Mesodermal cell (in vitro differentiated cells): Measurements from ENCODE around the gene TMEM163.

ENCODE experiments used
- H3K27ac ChIP-seq: 2 replicates; pipeline ENCODE4 v1.7.0; 2013; ENCODE audit warnings: mild to moderate bottlenecking, low read depth, low read length, moderate library complexity; ENCODE audit not compliant: severe bottlenecking
- H3K36me3 ChIP-seq: 2 replicates; pipeline ENCODE4 v1.7.1; 2013; ENCODE audit warnings: mild to moderate bottlenecking, low read length, moderate library complexity; ENCODE audit not compliant: control insufficient read depth, insufficient read depth
- H3K4me1 ChIP-seq: one replicate; pipeline ENCODE4 v1.7.1; 2013; ENCODE audit warnings: mild to moderate bottlenecking, low read length; ENCODE audit not compliant: insufficient read depth, control insufficient read depth, poor library complexity, severe bottlenecking
- H3K4me3 ChIP-seq: 2 replicates; pipeline ENCODE4 v1.7.0; 2013; ENCODE audit warnings: low read length, control low read depth, mild to moderate bottlenecking; ENCODE audit not compliant: insufficient read depth, poor library complexity, severe bottlenecking; ENCODE audit errors: extremely low read depth
- H3K9me3 ChIP-seq: 2 replicates; pipeline ENCODE4 v1.7.1; 2013; ENCODE audit warnings: mild to moderate bottlenecking, low read length, moderate library complexity; ENCODE audit not compliant: control insufficient read depth
- WGBS, 2 experiments: methylation state at CpG; one replicate each; pipeline ENCODE4 v1.1.5; 2013; ENCODE audit warnings: missing lambda C conversion rate in 2 of 2; ENCODE audit not compliant: insufficient coverage in 2 of 2; 5-methylcytosine and 5-hydroxymethylcytosine counted together

The TMEM163 gene

GRCh38 chr2:134466141-134466540, 252.7 kb downstream of the TMEM163 start:
- WGBS, 2 experiments = 70 to 83% methylated on average over 2 to 3 of the region's 3 CpGs

DNA sequence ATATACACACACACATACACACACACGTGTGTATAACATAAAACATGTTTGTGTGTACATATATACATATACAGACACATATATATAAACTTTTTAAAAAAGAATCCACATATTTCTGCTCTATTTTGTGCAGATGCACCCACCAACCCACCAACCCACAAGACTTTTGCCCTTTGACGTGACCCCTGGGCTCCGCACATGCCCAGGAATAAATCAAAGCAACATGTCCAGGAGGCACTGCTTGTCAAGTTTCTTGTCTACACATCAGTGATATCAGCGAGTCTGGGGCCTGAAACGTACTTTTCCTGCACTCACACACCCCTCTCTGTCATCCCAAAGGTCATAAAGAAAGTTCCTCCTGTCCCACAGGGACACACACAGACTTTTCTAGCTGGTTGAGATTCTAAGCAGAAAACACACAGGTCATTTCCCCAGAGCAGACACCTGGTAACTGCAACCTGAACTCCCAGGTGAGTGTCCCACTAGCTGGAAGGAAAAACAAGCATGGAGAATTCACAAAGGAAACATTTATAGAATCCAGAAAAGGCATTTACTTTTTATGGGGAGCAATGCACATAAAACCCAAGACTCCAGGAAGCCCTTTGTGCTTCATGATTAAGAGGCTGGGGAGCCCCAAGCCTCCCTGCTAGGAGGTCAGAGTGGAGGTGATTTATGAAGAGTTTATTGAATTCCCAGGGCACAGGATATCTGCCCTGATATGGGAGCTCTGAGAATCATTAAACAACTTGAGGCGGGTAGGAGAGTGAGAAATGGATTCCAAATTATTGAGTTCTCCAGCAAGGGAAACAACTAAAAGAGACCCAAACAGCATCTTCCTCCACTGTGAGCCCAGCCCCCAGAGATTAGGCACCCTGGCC, 253.3 kb downstream of the TMEM163 start:
- 87 to 88% methylated on average over 4 to 5 of the region's 6 CpGs for WGBS, 2 experiments
- H3K4me1 ChIP-seq = no peaks in the 10 kb centered on the region
- H3K4me3 ChIP-seq = no peak overlapping the region
- H3K36me3 ChIP-seq = no peaks in the 10 kb centered on the region
- no peak overlapping the region for H3K27ac ChIP-seq
- no peaks in the 10 kb centered on the region for H3K9me3 ChIP-seq

More at GRCh38 chr2:134466141-134466540, 252.7 kb downstream of the TMEM163 start:
- Histone ChIP-seq H3K4me3 (no peak overlapping the region), H3K36me3 (no peaks in the 10 kb centered on the region), H3K9me3 (no peaks in the 10 kb centered on the region), H3K27ac (no peak overlapping the region), H3K4me1 (no peaks in the 10 kb centered on the region)

- 83 to 94% methylated on average over 7 of the region's 7 CpGs for WGBS, 2 experiments
- H3K27ac ChIP-seq = no peak overlapping the region
- no peak overlapping the region for H3K4me3 ChIP-seq
- H3K4me1 ChIP-seq = no peaks in the 10 kb centered on the region
- no peaks in the 10 kb centered on the region for H3K36me3 ChIP-seq
- H3K9me3 ChIP-seq = no peaks in the 10 kb centered on the region
These were observed 255.1 kb downstream of the TMEM163 start for GRCh38 chr2:134463699-134464022.

GRCh38 chr2:134462791-134463698, 255.8 kb downstream of the TMEM163 start:
- Histone ChIP-seq H3K4me3 (no peak overlapping the region), H3K9me3 (no peaks in the 10 kb centered on the region), H3K27ac (no peak overlapping the region), H3K4me1 (no peaks in the 10 kb centered on the region), H3K36me3 (no peaks in the 10 kb centered on the region)
- 93% methylated on average over 9 to 10 of the region's 11 CpGs for WGBS, 2 experiments

- H3K4me1 ChIP-seq = no peaks in the 10 kb centered on the region
- 75 to 88% methylated on average over 2 of the region's 6 CpGs for WGBS, 2 experiments
These were observed 256.5 kb downstream of the TMEM163 start for GRCh38 chr2:134462275-134462674.

DNA sequence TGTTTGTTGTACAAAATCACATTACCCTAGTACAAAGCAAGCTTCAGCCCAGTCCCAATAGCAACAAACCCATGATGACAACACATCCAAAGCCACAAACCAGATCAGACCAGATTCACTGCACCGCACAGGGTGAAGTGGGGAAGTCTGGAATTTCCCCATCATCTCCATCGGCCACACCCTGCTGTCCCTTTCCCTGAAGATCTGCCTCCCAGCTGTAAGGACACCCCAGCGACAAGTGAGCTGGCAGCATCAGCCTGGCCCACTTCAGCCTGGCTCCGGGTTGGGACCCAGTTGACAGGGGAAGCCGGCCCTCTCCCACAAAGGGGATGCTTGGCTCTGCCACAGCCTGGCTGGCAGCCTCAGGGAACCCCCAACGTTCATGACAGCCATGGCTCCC, 257.3 kb downstream of the TMEM163 start:
- no peaks in the 10 kb centered on the region for H3K9me3 ChIP-seq
- H3K4me3 ChIP-seq = no peak overlapping the region
- 87 to 98% methylated on average over 3 to 6 of the region's 6 CpGs for WGBS, 2 experiments
- no peaks in the 10 kb centered on the region for H3K4me1 ChIP-seq
- peaks cover 3% of the 10 kb centered on the region for H3K36me3 ChIP-seq
- no peak overlapping the region for H3K27ac ChIP-seq

More at GRCh38 chr2:134462275-134462674, 256.5 kb downstream of the TMEM163 start:
- no peaks in the 10 kb centered on the region for H3K36me3 ChIP-seq
- no peaks in the 10 kb centered on the region for H3K9me3 ChIP-seq
- no peak overlapping the region for H3K4me3 ChIP-seq
- no peak overlapping the region for H3K27ac ChIP-seq

- H3K4me3 ChIP-seq = no peak overlapping the region
- no peak overlapping the region for H3K27ac ChIP-seq
- H3K9me3 ChIP-seq = no peaks in the 10 kb centered on the region
- WGBS, 2 experiments = 30 to 47% methylated on average over 7 to 8 of the region's 8 CpGs
- no peaks in the 10 kb centered on the region for H3K4me1 ChIP-seq
- peaks cover 3% of the 10 kb centered on the region for H3K36me3 ChIP-seq
These were observed 258.2 kb downstream of the TMEM163 start for GRCh38 chr2:134460583-134460998.

DNA sequence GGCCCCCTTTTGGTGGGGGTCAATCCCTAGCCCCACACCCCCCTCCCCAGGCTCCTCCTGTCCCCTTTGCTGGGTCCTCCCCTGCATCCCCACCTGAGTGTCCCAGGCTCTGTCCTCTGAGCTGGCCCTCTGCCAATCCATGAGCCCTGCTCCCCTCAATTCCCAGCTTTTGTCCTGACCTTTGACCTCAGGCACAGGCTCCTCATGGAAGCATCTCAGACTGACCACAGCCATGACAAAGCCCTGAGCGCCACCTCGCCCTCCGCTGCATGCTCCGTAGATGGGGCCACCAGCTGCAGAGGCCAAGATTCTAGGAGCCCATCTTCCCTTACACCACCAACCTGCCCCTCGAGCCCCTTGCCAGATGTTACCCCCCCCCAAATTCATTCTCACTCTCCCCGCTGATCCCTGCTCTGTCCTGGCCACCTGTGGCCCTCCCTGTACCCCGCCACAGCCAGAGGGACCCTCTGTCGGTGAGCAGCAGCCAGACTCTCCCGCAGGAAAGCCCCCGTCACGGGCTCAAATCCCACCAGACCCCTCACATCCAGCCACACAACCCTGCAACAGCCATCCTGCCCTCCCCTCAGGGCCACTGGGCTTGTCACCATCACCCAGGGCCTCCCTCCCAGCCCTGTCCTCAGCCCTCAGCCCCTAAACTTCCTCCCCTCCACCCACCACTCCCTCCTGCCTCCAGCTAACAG, 258.9 kb downstream of the TMEM163 start:
- no peaks in the 10 kb centered on the region for H3K4me1 ChIP-seq
- no peak overlapping the region for H3K4me3 ChIP-seq
- peaks cover 3% of the 10 kb centered on the region for H3K36me3 ChIP-seq
- no peak overlapping the region for H3K27ac ChIP-seq
- WGBS, 2 experiments = 90 to 100% methylated on average over 4 to 9 of the region's 11 CpGs
- no peaks in the 10 kb centered on the region for H3K9me3 ChIP-seq

GRCh38 chr2:134458950-134459349, 259.9 kb downstream of the TMEM163 start:
- 88 to 95% methylated on average over 8 of the region's 10 CpGs for WGBS, 2 experiments
- H3K27ac ChIP-seq = no peak overlapping the region
- peaks cover 3% of the 10 kb centered on the region for H3K36me3 ChIP-seq
- no peaks in the 10 kb centered on the region for H3K4me1 ChIP-seq
- no peaks in the 10 kb centered on the region for H3K9me3 ChIP-seq
- no peak overlapping the region for H3K4me3 ChIP-seq

- H3K9me3 ChIP-seq = no peaks in the 10 kb centered on the region
- no peaks in the 10 kb centered on the region for H3K4me1 ChIP-seq
- H3K4me3 ChIP-seq = no peak overlapping the region
- WGBS, 2 experiments = no CpG with 5 or more reads among the region's 6 CpGs
- H3K27ac ChIP-seq = no peak overlapping the region
- H3K36me3 ChIP-seq = peaks cover 5% of the 10 kb centered on the region
These were observed 260.3 kb downstream of the TMEM163 start for GRCh38 chr2:134458473-134458853.
